HG03103 (cell line): Measurements from ENCODE around the gene RFXAP.

Source experiments
- ATAC-seq: cut with Tn5 transposase; IDR thresholded peaks from one replicate; pipeline ENCODE4 v1.9.1; 2021; ENCODE audit warnings: low read depth; ENCODE audit not compliant: unreplicated experiment

RFXAP gene

GRCh38 chr13:36862002-36862685 is 43.1 kb downstream of the RFXAP start:
- ATAC-seq: no peak

- ATAC-seq: no peak
Measured at GRCh38 chr13:36862722-36863121, 43.7 kb downstream of the RFXAP start.

GRCh38 chr13:36865265-36865664 is 46.2 kb downstream of the RFXAP start:
- no peak for ATAC-seq

- ATAC-seq: no peak
Measured at GRCh38 chr13:36866232-36866631, 47.2 kb downstream of the RFXAP start.

GRCh38 chr13:36870050-36870692 is 51.1 kb downstream of the RFXAP start:
- ATAC-seq: no peak

GRCh38 chr13:36872621-36873020 is 53.6 kb downstream of the RFXAP start:
- ATAC-seq: no peak

GRCh38 chr13:36875431-36875830 is 56.4 kb downstream of the RFXAP start:
- ATAC-seq: no peak

- no peak for ATAC-seq
Measured at GRCh38 chr13:36875961-36876360, 56.9 kb downstream of the RFXAP start.
